HepG2 (cell line): ENCODE data around the gene AGXT. TPM values are rescaled to one million over a fixed set of nuclear protein-coding genes. Genes with fewer than 3 reads are reported as not detected.

ENCODE experiments used
- ATAC-seq: fragments of 200-7000 bp; cut with Tn5 transposase; 3 replicates; pipeline ENCODE4 v1.9.1; 2020; ENCODE audit warnings: mild to moderate bottlenecking, moderate library complexity
- BruUV-seq: library from RNA; stranded (reverse); fragments of 400-500 nt; replicated peaks from 2 replicates; lab custom pipeline; 2021; lab: Mats Ljungman, UMichigan
- CTCF ChIA-PET: fragments of 300-600 bp; formaldehyde crosslinking; extraction: SDS; loops from one replicate; lab custom pipeline; 2021; ENCODE audit warnings: low total read pairs, inconsistent platforms, low intra/inter-chr PET ratio; lab: Yijun Ruan, JAX
- POLR2A ChIA-PET: fragments of 350-600 bp; sonication (Branson Sonifier 250); formaldehyde crosslinking; loops from one replicate; lab custom pipeline; 2020; ENCODE audit warnings: antibody characterized with exemption, inconsistent platforms; lab: Yijun Ruan, JAX
- DNase-seq: peaks from one replicate; pipeline ENCODE4 v3.0.0-alpha.2; 2015; ENCODE audit warnings: low spot score
- FAIRE-seq: peaks from 3 replicates; lab custom pipeline; 2011; peaks lifted over from hg19 to GRCh38; lab: Jason Lieb, UNC
- H2AFZ ChIP-seq: one replicate; pipeline ENCODE4 v1.6.1; 2011; ENCODE audit warnings: low read length, inconsistent platforms
- H3K27ac ChIP-seq: fragments of 300-600 bp; 3 replicates; pipeline ENCODE4 v1.8.0; 2011; ENCODE audit warnings: mixed run types, mild to moderate bottlenecking, mixed read lengths, low read length, inconsistent platforms; ENCODE audit not compliant: insufficient read depth; ENCODE audit errors: extremely low read length
- H3K27me3 ChIP-seq, 2 experiments: fragments of 200-600 bp in 1 of 2; 2 replicates in 1 of 2; 3 replicates in 1 of 2; pipeline versions ENCODE4 v1.6.0 to v1.8.0; 2011; ENCODE audit warnings: low read length in 2 of 2, mild to moderate bottlenecking in 2 of 2, moderate library complexity in 2 of 2, inconsistent platforms in 1 of 2; ENCODE audit not compliant: insufficient read depth in 2 of 2, control insufficient read depth in 1 of 2
- H3K36me3 ChIP-seq, 2 experiments: fragments of 200-600 bp in 1 of 2; replicated peaks in 1 of 2; 2 replicates in 1 of 2; 3 replicates in 1 of 2; pipeline versions ENCODE4 v1.5.1 to v1.8.0; 2011; ENCODE audit warnings: low read length in 2 of 2, inconsistent platforms in 1 of 2; ENCODE audit not compliant: insufficient read depth in 2 of 2, control insufficient read depth in 1 of 2
- H3K4me1 ChIP-seq: 2 replicates; pipeline ENCODE4 v1.5.1; 2012; ENCODE audit warnings: low read length, inconsistent platforms; ENCODE audit not compliant: insufficient read depth
- H3K4me2 ChIP-seq: 2 replicates; pipeline ENCODE4 v1.6.0; 2011; ENCODE audit warnings: low read depth, low read length, inconsistent platforms
- H3K4me3 ChIP-seq, 3 experiments: fragments of 200-600 bp in 1 of 3; sonication (generic), shearing (Covaris generic) in 1 of 3; replicated peaks in 1 of 3; 2 replicates each; pipeline ENCODE4 v1.5.1; 2011 to 2016; ENCODE audit warnings: low read length in 3 of 3, inconsistent platforms in 2 of 3, low read depth in 2 of 3, mild to moderate bottlenecking in 2 of 3, control low read depth in 1 of 3, mixed read lengths in 1 of 3; ENCODE audit not compliant: insufficient read depth in 1 of 3
- H3K79me2 ChIP-seq: one replicate; pipeline ENCODE4 v1.6.1; 2011; ENCODE audit warnings: low read length, inconsistent platforms; ENCODE audit not compliant: insufficient read depth
- H3K9ac ChIP-seq: 2 replicates; pipeline ENCODE4 v1.6.0; 2011; ENCODE audit warnings: mild to moderate bottlenecking, low read depth, low read length, inconsistent platforms; ENCODE audit not compliant: insufficient read depth
- H3K9me3 ChIP-seq: 2 replicates; pipeline ENCODE4 v1.5.1; 2012; ENCODE audit warnings: mild to moderate bottlenecking, low read length
- H4K20me1 ChIP-seq: 2 replicates; pipeline ENCODE4 v1.6.0; 2011; ENCODE audit warnings: inconsistent platforms, mild to moderate bottlenecking, low read length, moderate library complexity; ENCODE audit not compliant: insufficient read depth
- ELF3 ChIP-seq: IDR thresholded peaks from 2 replicates; pipeline ENCODE4 v1.6.1; 2016; ENCODE audit warnings: missing genetic modification reagents, missing compliant biosample characterization
- FOXK2 ChIP-seq: fragments of 450-650 bp; IDR thresholded peaks from 2 replicates; pipeline ENCODE4 v1.6.1; 2016
- KDM2A ChIP-seq: sonication (generic); formaldehyde crosslinking; IDR thresholded peaks from 2 replicates; pipeline ENCODE4 v1.4.0; 2020; ENCODE audit warnings: low read depth, missing genetic modification reagents, borderline replicate concordance
- MYC ChIP-seq: sonication (generic); formaldehyde crosslinking; IDR thresholded peaks from 2 replicates; pipeline ENCODE4 v1.9.0; 2021; ENCODE audit warnings: missing genetic modification reagents, borderline replicate concordance
- ZNF589 ChIP-seq: sonication (generic); formaldehyde crosslinking; conservative IDR thresholded peaks from 2 replicates; pipeline ENCODE4 v1.8.0; 2022; ENCODE audit warnings: mild to moderate bottlenecking, moderate library complexity, missing genetic modification reagents
- ZSCAN22 ChIP-seq: sonication (generic); formaldehyde crosslinking; IDR thresholded peaks from 2 replicates; pipeline ENCODE4 v1.4.0; 2020; ENCODE audit warnings: mild to moderate bottlenecking, missing genetic modification reagents
- WGBS: methylation state at CpG from one replicate; pipeline ENCODE4 v1.1.6; 2017; ENCODE audit warnings: low lambda C conversion rate; 5-methylcytosine and 5-hydroxymethylcytosine counted together
- in situ Hi-C: cut with HindIII; loops from 2 replicates; pipeline ENCODE4 v1.10.0; 2017; ENCODE audit warnings: low pct_unique_long_range_greater_than_20kb; ENCODE audit not compliant: extremely low pct_ligation_motif_present
- intact Hi-C: fragments of 100-400 bp; cut with micrococcal nuclease; formaldehyde crosslinking; loops from one replicate; pipeline ENCODE4 v1.10.0; 2022; ENCODE audit not compliant: unreplicated experiment
- polyA plus RNA-seq, 8 experiments: library from polyadenylated mRNA; depleted of rRNA in 3 of 8; stranded (reverse) in 7 of 8; unstranded in 1 of 8; fragments of >200 nt; fragmentation: Illumina TruSeq in 4 of 8; extraction: Trizol in 4 of 8; gene quantifications; 2 replicates each; pipeline versions ENCODE4 v1.2.1 to v1.2.3, GENCODE V29; 2011 to 2016; ENCODE audit warnings: low read depth in 4 of 8, missing spikeins in 1 of 8, mixed read lengths in 1 of 8; ENCODE audit not compliant: insufficient read depth in 1 of 8
- total RNA-seq, 5 experiments: library from RNA; depleted of rRNA; stranded (reverse); fragments of >200 nt; fragmentation: Illumina TruSeq; extraction: Trizol; gene quantifications; 2 replicates each; pipeline ENCODE4 v1.2.3, GENCODE V29; 2016; ENCODE audit warnings: low read depth in 1 of 5
- TF ChIP-seq, protein P1 (sequence below): sonication (generic); formaldehyde crosslinking; IDR thresholded peaks from 2 replicates; pipeline ENCODE4 v1.5.1; 2020; ENCODE audit warnings: mild to moderate bottlenecking, missing genetic modification reagents
- TF ChIP-seq, protein P2 (sequence below): sonication (generic); formaldehyde crosslinking; IDR thresholded peaks from 2 replicates; pipeline ENCODE4 v1.5.1; 2020; ENCODE audit warnings: missing genetic modification reagents, mild to moderate bottlenecking, borderline replicate concordance
- TF ChIP-seq, protein P3 (sequence below): sonication (generic); formaldehyde crosslinking; conservative IDR thresholded peaks from 2 replicates; pipeline ENCODE4 v1.8.0; 2022; ENCODE audit warnings: mild to moderate bottlenecking, moderate library complexity, missing genetic modification reagents
- TF ChIP-seq, protein P4 (sequence below): sonication (generic); formaldehyde crosslinking; IDR thresholded peaks from 2 replicates; pipeline ENCODE4 v1.8.0; 2023; ENCODE audit warnings: mild to moderate bottlenecking, missing genetic modification reagents

Gene AGXT
- total and polyA plus RNA-seq, 2 of the 13 experiments (the other 11 are each of a cell fraction or from before 2014, with no cell fraction given): 41.9 to 96.1 TPM

DNA sequence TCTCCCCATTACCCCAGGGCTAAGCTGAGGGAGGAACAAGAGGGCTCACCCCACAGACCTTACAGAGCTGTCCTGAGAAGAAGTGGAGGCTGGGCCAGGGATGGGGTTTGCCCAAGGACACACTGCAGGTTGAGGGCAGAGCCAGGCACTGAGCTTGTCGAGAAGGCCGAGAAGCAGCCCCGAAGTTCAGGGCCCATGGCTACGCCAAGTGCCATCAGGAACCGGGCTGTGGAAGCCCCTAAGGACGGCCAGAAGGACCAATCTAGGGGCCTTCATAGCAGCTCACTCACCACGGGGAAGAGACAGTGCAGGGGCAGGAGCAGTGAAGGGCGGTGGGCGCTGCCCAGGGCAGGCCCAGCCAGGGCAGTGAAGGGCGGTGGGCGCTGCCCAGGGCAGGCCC, 18.6 kb upstream of the AGXT start:
- FAIRE-seq (no peak), DNase-seq (no peak), ATAC-seq (peak; percentile 5; the same call in 2 of the 3 replicates)
- H3K79me2 ChIP-seq: no peaks in the 10 kb centered on the region
- no peak for TF ChIP-seq ZNF589 (CRISPR knock-in tag)
- TF ChIP-seq, protein P1, sequence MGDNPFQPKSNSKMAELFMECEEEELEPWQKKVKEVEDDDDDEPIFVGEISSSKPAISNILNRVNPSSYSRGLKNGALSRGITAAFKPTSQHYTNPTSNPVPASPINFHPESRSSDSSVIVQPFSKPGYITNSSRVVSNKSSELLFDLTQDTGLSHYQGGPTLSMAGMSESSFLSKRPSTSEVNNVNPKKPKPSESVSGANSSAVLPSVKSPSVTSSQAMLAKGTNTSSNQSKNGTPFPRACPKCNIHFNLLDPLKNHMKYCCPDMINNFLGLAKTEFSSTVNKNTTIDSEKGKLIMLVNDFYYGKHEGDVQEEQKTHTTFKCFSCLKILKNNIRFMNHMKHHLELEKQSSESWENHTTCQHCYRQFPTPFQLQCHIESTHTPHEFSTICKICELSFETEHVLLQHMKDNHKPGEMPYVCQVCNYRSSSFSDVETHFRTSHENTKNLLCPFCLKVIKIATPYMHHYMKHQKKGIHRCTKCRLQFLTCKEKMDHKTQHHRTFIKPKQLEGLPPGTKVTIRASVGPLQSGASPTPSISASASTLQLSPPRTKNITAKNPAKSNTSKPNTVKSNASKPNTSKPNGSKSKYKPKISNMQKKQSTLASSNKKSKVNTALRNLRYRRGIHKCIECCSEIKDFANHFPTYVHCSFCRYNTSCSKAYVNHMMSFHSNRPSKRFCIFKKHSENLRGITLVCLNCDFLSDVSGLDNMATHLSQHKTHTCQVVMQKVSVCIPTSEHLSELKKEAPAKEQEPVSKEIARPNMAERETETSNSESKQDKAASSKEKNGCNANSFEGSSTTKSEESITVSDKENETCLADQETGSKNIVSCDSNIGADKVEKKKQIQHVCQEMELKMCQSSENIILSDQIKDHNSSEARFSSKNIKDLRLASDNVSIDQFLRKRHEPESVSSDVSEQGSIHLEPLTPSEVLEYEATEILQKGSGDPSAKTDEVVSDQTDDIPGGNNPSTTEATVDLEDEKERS (CRISPR knock-in tag): no peak
- no peak for TF ChIP-seq FOXK2
- TF ChIP-seq ELF3 (CRISPR knock-in tag): no peak
- no peaks in the 10 kb centered on the region for H3K36me3 ChIP-seq
- intact Hi-C loops (loop anchor here (2.0 to 10.0 kb wide), 2 partner anchors 213 to 375 kb away; no protein-coding TSS in a partner anchor), in situ Hi-C loops (loop anchor here (25.0 kb wide), 1 partner anchor 787 kb away; the partner anchor contains the start of genes ATG4B and THAP4)
- H2AFZ ChIP-seq: no peak overlapping the region
- ChIA-PET POLR2A (no interaction called here), CTCF (no interaction called here)
- peaks cover 3 to 38% of the 10 kb centered on the region in 2 experiments; a peak in 4 of 5 replicates for H3K27me3 ChIP-seq
- H3K4me2 ChIP-seq: no peak overlapping the region
- H3K4me1 ChIP-seq: peaks cover 7% of the 10 kb centered on the region; the same call in 1 of the 2 replicates
- no peaks in the 10 kb centered on the region for H3K9me3 ChIP-seq
- no TSS peak for BruUV-seq
- H3K9ac ChIP-seq: no peak overlapping the region
- no peaks in the 10 kb centered on the region for H4K20me1 ChIP-seq
- no peak overlapping the region for H3K4me3 ChIP-seq
- 9% methylated on average over 7 of the region's 11 CpGs for WGBS
- no peak overlapping the region for H3K27ac ChIP-seq

DNA sequence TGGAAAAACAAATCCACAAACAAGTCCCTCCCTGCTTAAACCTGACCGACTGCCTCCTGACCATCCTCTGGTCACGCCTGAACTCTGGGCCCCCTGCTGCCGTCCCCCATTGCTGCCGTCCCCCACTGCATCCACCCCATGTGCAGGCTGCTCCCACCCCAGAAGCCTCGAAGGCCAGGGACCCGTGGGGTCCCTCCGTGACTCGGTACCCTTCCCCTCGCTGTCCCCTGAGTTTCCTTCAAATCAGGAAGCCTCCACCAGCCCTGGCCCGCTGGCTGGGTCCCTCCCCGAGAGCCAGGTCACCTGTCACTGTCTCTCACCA, 17.9 kb upstream of the AGXT start:
- BruUV-seq: no TSS peak
- POLR2A ChIA-PET: interaction anchor here (1.9 kb wide), 1 partner anchor 24 kb away, joined by 4 read pairs; no protein-coding TSS in a partner anchor
- intact Hi-C loops (loop anchor here (1.0 to 10.0 kb wide), 3 partner anchors 48 to 374 kb away; no protein-coding TSS in a partner anchor), in situ Hi-C loops (loop anchor here (25.0 kb wide), 1 partner anchor 787 kb away; the partner anchor contains the start of genes ATG4B and THAP4)
- Histone ChIP-seq H3K9ac (no peak overlapping the region), H3K79me2 (no peaks in the 10 kb centered on the region), H3K27ac (no peak overlapping the region), H4K20me1 (no peaks in the 10 kb centered on the region), H3K4me3 (no peak overlapping the region), H2AFZ (no peak overlapping the region), H3K4me1 (peaks cover 8% of the 10 kb centered on the region), H3K4me2 (no peak overlapping the region), H3K27me3 (peaks cover 3 to 40% of the 10 kb centered on the region in 2 experiments; a peak in 4 of 5 replicates), H3K9me3 (no peaks in the 10 kb centered on the region), H3K36me3 (no peaks in the 10 kb centered on the region)
- no peak for FAIRE-seq
- no peak for DNase-seq
- 29% methylated on average over 11 of the region's 11 CpGs for WGBS
- no peak for ATAC-seq
- CTCF ChIA-PET: interaction anchor here (0.8 to 1.9 kb wide), 6 partner anchors 11 to 809 kb away, joined by 3 to 19 read pairs (median 5); no protein-coding TSS in a partner anchor
- TF ChIP-seq ZSCAN22 (CRISPR knock-in tag): 0 out of 2 replicates have a peak, but pooled peaks have one; percentile 1
- no peak for TF ChIP-seq KDM2A
- 0 out of 2 replicates have a peak, but pooled peaks have one; percentile 1 for TF ChIP-seq MYC (CRISPR knock-in tag)
- TF ChIP-seq, protein P2, sequence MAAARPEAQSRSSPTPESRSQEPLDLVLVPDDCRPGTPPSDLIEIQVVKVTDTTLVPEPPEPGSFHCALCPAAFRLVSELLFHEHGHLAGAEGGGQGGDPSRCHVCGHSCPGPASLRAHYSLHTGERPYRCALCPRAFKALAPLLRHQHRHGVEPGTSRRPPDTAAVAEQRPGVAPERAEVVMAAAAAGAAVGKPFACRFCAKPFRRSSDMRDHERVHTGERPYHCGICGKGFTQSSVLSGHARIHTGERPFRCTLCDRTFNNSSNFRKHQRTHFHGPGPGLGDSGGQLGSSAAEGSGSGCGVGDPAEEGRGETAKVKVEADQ (CRISPR knock-in tag): 0 out of 2 replicates have a peak, but pooled peaks have one; percentile 2
- TF ChIP-seq, protein P3, sequence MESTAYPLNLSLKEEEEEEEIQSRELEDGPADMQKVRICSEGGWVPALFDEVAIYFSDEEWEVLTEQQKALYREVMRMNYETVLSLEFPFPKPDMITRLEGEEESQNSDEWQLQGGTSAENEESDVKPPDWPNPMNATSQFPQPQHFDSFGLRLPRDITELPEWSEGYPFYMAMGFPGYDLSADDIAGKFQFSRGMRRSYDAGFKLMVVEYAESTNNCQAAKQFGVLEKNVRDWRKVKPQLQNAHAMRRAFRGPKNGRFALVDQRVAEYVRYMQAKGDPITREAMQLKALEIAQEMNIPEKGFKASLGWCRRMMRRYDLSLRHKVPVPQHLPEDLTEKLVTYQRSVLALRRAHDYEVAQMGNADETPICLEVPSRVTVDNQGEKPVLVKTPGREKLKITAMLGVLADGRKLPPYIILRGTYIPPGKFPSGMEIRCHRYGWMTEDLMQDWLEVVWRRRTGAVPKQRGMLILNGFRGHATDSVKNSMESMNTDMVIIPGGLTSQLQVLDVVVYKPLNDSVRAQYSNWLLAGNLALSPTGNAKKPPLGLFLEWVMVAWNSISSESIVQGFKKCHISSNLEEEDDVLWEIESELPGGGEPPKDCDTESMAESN (CRISPR knock-in tag): no peak
- TF ChIP-seq, protein P4, sequence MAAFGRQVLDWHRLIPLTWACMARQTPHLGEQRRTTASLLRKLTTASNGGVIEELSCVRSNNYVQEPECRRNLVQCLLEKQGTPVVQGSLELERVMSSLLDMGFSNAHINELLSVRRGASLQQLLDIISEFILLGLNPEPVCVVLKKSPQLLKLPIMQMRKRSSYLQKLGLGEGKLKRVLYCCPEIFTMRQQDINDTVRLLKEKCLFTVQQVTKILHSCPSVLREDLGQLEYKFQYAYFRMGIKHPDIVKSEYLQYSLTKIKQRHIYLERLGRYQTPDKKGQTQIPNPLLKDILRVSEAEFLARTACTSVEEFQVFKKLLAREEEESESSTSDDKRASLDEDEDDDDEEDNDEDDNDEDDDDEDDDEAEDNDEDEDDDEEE (CRISPR knock-in tag): 0 out of 2 replicates have a peak, but pooled peaks have one; percentile 4
